ENCODE results near the gene AVPR2. TPM values are rescaled to one million over a fixed set of nuclear protein-coding genes. Genes with fewer than 3 reads are reported as not detected.

The AVPR2 gene
- total and polyA plus RNA-seq, 4 donors: 0.51 to 2.5 (median 0.84) TPM

DNA sequence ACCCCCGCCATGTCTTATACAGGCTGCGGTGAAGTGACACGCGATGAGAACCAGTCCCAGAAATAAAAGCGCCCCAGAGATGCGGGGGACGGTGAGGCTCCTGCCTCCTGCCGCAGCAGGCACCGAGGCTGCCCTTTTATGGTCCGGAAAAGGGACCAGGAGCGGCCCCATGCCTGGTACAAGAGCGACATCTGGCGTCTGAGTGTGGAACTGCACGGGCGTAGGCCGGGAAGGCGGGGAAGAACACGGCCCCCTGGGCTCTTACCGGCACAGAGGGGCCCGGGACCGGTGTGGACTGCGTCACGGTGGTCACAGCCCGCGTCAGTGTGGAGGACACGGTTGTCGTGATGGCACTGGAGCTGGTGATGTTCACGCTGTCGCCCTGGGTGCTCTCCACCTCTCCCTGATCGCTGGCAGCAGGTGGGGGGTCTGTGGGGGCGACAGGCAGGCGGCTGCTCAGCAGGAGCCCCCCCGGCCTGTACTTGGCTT is 48.9 kb downstream of the AVPR2 start:
- TF ChIP-seq, protein P1, sequence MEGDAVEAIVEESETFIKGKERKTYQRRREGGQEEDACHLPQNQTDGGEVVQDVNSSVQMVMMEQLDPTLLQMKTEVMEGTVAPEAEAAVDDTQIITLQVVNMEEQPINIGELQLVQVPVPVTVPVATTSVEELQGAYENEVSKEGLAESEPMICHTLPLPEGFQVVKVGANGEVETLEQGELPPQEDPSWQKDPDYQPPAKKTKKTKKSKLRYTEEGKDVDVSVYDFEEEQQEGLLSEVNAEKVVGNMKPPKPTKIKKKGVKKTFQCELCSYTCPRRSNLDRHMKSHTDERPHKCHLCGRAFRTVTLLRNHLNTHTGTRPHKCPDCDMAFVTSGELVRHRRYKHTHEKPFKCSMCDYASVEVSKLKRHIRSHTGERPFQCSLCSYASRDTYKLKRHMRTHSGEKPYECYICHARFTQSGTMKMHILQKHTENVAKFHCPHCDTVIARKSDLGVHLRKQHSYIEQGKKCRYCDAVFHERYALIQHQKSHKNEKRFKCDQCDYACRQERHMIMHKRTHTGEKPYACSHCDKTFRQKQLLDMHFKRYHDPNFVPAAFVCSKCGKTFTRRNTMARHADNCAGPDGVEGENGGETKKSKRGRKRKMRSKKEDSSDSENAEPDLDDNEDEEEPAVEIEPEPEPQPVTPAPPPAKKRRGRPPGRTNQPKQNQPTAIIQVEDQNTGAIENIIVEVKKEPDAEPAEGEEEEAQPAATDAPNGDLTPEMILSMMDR (IDR thresholded peaks at IDR 0.05; ENCODE audit: control extremely low read depth, extremely low read depth): peak; percentile 94
- H3K27me3 ChIP-seq (ENCODE audit: control insufficient read depth in 3 of 3, insufficient read depth in 3 of 3, low read length in 2 of 3): no peaks in the 10 kb centered on the region
- peak overlapping the region in 1 of 2 donors; percentile 24 for H3K27ac ChIP-seq (ENCODE audit: low read depth in 1 of 2, low read length in 1 of 2)
- H3K36me3 ChIP-seq (ENCODE audit: control insufficient read depth in 4 of 4, insufficient read depth in 4 of 4, low read length in 4 of 4): peaks cover 16 to 81% (median 41%) of the 10 kb centered on the region in 4 donors
- H3K4me3 ChIP-seq: no peak overlapping the region
- peaks cover 0 to 2% (median 0%) of the 10 kb centered on the region in 4 donors for H3K9me3 ChIP-seq (ENCODE audit: control insufficient read depth in 4 of 4, insufficient read depth in 3 of 4, low read length in 3 of 4)
- peak; percentile 68 for ATAC-seq (ENCODE audit: insufficient read depth, low FRiP score)
- 19 to 35% methylated on average over 22 to 33 of the region's 33 CpGs for WGBS, 2 donors
- peak; percentile 65 to 81 (median 73) for DNase-seq
- H3K4me1 ChIP-seq (ENCODE audit: control insufficient read depth in 5 of 5, insufficient read depth in 5 of 5, low read length in 5 of 5): peaks cover 0 to 8% (median 3%) of the 10 kb centered on the region in 5 donors
- H3K9ac ChIP-seq (ENCODE audit: insufficient read depth in 1 of 2, low read length in 2 of 2): no peak overlapping the region

DNA sequence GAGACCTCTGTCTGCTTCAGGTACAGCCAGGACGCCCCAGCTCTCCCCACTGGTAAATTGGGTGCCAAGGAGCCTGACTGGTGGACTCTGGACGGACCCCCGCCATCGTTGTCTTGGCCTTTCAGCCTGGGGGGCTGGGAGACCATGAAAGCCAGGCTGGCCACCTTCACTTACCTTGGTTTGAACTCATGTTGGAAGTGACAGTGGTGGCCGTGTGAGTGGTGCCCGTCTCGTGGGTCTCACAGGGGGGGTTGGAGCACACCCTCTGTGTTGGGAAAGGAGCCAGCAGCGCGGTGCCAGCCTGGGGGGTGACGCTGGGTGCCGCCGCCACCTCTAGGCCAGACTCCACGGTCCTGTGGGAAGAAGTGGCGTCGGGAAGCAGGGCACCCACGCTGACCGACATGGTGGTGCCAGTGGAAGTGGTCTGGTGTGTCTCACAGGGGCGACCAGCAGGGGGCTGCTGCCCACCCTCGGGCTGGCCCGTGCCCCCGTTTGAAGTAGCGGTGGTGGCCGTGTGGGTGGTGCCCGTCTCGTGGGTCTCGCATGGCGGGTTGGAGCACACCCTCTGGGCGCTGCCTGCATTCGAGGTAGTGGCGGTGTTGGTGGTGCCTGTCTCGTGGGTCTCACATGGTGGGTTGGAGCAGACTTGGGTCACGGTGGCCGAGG is 49.6 kb downstream of the AVPR2 start:
- Histone ChIP-seq H3K27ac (ENCODE audit: low read depth in 1 of 2, low read length in 1 of 2) (no peak overlapping the region), H3K36me3 (ENCODE audit: control insufficient read depth in 4 of 4, insufficient read depth in 4 of 4, low read length in 4 of 4) (peaks cover 16 to 86% (median 45%) of the 10 kb centered on the region in 4 donors), H3K27me3 (ENCODE audit: control insufficient read depth in 3 of 3, insufficient read depth in 3 of 3, low read length in 2 of 3) (no peaks in the 10 kb centered on the region), H3K9me3 (ENCODE audit: control insufficient read depth in 4 of 4, insufficient read depth in 3 of 4, low read length in 3 of 4) (peaks cover 0 to 2% (median 0%) of the 10 kb centered on the region in 4 donors), H3K4me3 (no peak overlapping the region), H3K9ac (ENCODE audit: insufficient read depth in 1 of 2, low read length in 2 of 2) (no peak overlapping the region), H3K4me1 (ENCODE audit: control insufficient read depth in 5 of 5, insufficient read depth in 5 of 5, low read length in 5 of 5) (peaks cover 0 to 8% (median 3%) of the 10 kb centered on the region in 5 donors)
- ATAC-seq (ENCODE audit: insufficient read depth, low FRiP score): no peak
- 78 to 89% methylated on average over 25 to 33 of the region's 33 CpGs for WGBS, 2 donors
- DNase-seq: no peak
- TF ChIP-seq, protein P1 (IDR thresholded peaks at IDR 0.05; ENCODE audit: control extremely low read depth, extremely low read depth): no peak

DNA sequence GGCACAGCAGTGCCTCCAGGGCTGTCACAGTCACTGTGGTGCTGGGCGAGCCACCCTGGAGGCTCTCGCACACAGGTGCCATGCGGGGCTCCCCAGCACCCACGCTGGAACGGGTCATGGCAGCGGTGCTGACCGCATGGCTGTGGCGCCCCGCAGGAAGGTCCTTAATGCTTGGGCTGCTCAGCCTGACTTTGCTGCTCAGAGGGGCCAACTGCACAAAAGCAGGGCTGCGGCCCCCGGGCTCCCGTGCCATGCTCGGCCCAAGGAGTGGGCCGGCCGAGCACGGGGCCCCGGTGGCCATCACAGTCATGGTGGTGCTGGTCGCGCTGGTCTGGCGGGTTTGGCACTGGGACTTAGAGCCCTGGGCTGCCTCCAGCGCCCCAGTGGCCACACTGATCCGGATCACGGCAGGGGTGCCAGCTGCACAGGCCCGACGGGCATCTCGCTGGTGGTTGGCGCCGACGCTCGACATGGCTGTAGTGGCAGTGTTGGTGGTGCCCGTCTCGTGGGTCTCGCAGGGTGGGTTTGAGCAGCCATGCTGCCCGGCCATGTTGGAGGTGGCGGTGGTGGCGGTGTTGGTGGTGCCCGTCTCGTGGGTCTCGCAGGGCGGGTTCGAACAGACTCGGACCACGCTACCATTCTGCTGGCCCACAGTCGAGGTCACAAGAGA is 50.2 kb downstream of the AVPR2 start:
- peaks cover 0 to 4% (median 2%) of the 10 kb centered on the region in 5 donors for H3K4me1 ChIP-seq (ENCODE audit: control insufficient read depth in 5 of 5, insufficient read depth in 5 of 5, low read length in 5 of 5)
- no peak for DNase-seq
- no peak overlapping the region for H3K4me3 ChIP-seq
- H3K27me3 ChIP-seq (ENCODE audit: control insufficient read depth in 3 of 3, insufficient read depth in 3 of 3, low read length in 2 of 3): no peaks in the 10 kb centered on the region
- H3K9ac ChIP-seq (ENCODE audit: insufficient read depth in 1 of 2, low read length in 2 of 2): no peak overlapping the region
- WGBS, 2 donors: 96% methylated on average over 12 to 44 of the region's 44 CpGs
- H3K36me3 ChIP-seq (ENCODE audit: control insufficient read depth in 4 of 4, insufficient read depth in 4 of 4, low read length in 4 of 4): peaks cover 20 to 89% (median 46%) of the 10 kb centered on the region in 4 donors
- TF ChIP-seq, protein P1 (IDR thresholded peaks at IDR 0.05; ENCODE audit: control extremely low read depth, extremely low read depth): no peak
- no peak overlapping the region for H3K27ac ChIP-seq (ENCODE audit: low read depth in 1 of 2, low read length in 1 of 2)
- H3K9me3 ChIP-seq (ENCODE audit: control insufficient read depth in 4 of 4, insufficient read depth in 3 of 4, low read length in 3 of 4): peaks cover 0 to 2% (median 0%) of the 10 kb centered on the region in 4 donors
- no peak for ATAC-seq (ENCODE audit: insufficient read depth, low FRiP score)

All from lung (tissue), 12 donors.